ENCODE measurements around the gene GOT1.

Gene GOT1

DNA sequence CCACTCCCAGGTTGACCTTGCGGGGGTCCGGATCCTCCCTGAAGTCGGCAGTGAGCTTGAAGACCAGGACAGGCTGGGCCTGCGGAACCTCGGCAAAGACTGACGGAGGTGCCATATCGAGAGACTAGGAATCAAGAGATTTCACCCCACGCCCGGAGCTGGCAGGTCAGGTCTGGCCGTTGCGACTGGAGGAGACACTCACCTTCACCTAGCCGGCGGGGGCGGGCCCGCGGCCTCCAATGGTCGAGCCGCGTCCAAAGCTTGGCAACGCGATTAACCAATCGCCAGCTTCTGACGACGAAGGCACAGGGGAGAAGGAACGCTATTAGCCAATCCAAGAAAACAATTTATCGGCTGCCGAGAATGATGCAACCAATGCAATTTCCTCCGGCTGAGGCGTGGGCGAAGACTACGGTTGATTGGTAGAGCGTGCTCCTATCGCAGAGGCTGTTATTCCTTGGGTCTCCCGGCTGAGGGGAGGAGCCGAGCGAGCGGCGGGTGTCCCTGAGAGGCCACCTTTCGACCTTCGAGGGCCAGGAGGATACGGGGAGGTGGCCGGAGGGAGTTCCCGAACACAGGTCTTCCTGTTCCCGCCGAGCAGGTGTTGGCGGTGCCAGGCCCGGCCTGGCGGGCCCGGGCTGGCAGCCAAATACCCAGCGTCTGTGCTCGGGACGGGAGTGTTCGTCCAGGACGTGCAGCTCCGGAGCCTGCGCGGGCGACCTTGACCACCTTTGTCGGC lies at the start of gene GOT1:
Gene GOT1, minus strand, starts transcription at position 174 of the 739 bp plus-strand sequence. Its CDS starts 59 bp downstream, at position 115.
- peak within 1 kb of the TSS; percentile 94 for H3K4me3 ChIP-seq (ENCODE audit: low read length)
- TF ChIP-seq ZNF274 (IDR thresholded peaks at IDR 0.05; ENCODE audit: low read depth, low read length), result no peak

DNA sequence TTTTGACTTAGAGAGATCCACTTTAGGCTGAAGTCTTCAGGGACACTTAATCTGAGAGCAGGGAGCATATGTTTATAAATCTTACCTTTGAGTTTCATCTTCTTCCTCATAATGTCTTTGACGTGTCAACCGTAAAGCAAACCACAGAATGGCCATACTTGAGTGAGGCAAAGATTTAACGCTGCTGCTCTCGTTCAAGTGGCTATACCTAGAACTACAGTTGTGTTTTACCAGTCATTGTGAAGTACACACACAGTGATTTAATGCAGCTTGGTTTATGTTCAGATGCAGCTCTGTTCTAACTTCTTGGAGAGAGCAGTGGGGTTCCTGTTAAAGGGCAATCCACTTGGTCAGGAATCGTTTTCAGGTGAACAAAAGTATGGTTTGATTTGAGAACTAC lies 39.9 kb upstream of the GOT1 start:
- no peak for TF ChIP-seq ZNF274 (IDR thresholded peaks at IDR 0.05; ENCODE audit: low read depth, low read length)
- no peak overlapping the region for H3K4me3 ChIP-seq (ENCODE audit: low read length)

DNA sequence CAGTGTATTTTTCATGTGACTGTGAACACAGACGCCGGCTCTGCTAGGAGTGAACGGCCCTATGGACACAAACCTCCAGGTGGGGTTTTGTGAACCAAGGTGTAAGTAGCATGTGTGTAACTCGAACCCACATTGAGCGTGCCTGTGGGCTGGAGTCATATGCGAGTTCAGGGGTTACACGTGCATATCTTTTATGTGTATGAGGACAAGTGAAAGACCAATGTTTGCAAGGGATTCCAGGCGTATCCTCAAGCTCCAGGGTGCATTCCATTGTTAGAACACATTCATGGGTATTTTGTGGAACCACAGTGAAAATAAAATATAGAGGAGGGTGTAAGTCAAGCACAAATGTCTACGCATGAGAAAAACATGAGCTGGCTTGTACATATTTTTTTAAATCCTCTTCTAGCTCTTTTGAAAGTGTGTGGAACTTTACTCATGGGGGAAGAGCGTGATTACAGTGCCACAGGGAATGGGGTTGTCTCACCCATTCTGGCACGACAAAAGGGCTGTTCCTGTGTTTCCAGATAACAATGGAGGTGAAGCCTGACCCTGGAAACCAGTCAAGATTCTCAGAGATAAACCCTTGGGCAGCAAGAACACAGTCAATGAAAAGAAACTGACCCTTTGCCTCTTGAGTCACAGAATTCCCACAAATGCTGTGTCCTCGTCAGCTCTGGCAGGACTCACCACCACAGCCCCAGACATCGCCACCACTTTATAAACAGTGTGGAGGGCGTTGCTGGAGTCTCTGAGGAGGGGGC lies 37.0 kb upstream of the GOT1 start:
- no peak overlapping the region for H3K4me3 ChIP-seq (ENCODE audit: low read length)
- no peak for TF ChIP-seq ZNF274 (IDR thresholded peaks at IDR 0.05; ENCODE audit: low read depth, low read length)

DNA sequence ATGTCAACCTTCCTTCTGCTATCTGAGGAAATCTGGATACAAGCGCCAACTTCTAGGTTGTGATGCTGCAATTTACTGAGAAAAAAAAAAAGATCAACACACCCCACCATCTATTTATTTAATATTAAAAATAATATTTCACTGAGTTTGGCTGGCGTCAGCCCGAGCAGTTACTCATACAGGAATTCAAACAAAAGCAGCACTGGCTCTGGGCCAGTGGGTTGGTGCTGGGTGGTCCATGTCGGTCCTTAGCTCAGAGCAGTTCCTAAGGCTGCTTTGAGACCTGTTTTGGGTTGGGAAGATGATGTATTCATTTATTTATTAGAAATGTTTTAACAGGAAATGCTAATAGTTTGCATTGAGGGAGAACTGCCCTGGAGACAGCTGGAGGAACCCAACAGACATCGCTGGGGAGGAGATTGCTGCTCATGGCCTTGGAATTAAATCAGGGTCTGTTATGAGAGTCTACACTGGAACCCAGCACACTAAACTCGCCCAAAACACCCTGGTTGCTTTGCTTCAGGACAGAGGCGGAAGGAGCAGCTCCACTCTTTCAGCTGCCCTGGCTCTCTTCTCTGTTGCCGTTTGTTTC lies 36.3 kb upstream of the GOT1 start:
- no peak for TF ChIP-seq ZNF274 (IDR thresholded peaks at IDR 0.05; ENCODE audit: low read depth, low read length)
- no peak overlapping the region for H3K4me3 ChIP-seq (ENCODE audit: low read length)

- H3K4me3 ChIP-seq (ENCODE audit: low read length), result no peak overlapping the region
- no peak for TF ChIP-seq ZNF274 (IDR thresholded peaks at IDR 0.05; ENCODE audit: low read depth, low read length)
Measured at GRCh38 chr10:99461230-99461629, 30.8 kb upstream of the GOT1 start.

DNA sequence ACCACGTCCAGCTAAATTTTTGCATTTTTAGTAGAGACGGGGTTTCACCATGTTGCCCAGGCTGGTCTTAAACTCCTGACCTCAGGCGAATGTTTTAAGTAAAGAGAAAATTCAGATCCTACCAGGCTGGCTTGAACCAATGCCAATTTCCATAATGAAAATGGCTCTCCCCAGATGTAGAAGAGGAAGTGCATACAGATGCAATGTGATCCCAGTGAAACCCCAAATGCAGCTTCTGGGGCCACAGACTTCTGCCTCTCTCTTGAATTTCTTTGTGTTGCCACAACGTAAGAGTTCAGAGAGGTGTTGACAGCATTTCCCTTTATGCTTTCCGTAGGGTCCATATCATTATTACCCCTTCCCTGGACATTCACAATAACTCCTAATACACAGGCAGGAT lies 29.6 kb upstream of the GOT1 start:
- no peak overlapping the region for H3K4me3 ChIP-seq (ENCODE audit: low read length)
- TF ChIP-seq ZNF274 (IDR thresholded peaks at IDR 0.05; ENCODE audit: low read depth, low read length), result no peak

GRCh38 chr10:99459217-99459616 lies 28.8 kb upstream of the GOT1 start:
- no peak for TF ChIP-seq ZNF274 (IDR thresholded peaks at IDR 0.05; ENCODE audit: low read depth, low read length)

GRCh38 chr10:99457813-99458212 lies 27.4 kb upstream of the GOT1 start:
- no peak overlapping the region for H3K4me3 ChIP-seq (ENCODE audit: low read length)
- no peak for TF ChIP-seq ZNF274 (IDR thresholded peaks at IDR 0.05; ENCODE audit: low read depth, low read length)

More at GRCh38 chr10:99459217-99459616, 28.8 kb upstream of the GOT1 start:
- H3K4me3 ChIP-seq (ENCODE audit: low read length), result no peak overlapping the region

- H3K4me3 ChIP-seq (ENCODE audit: low read length), result no peak overlapping the region
- no peak for TF ChIP-seq ZNF274 (IDR thresholded peaks at IDR 0.05; ENCODE audit: low read depth, low read length)
Measured at GRCh38 chr10:99456931-99457288, 26.5 kb upstream of the GOT1 start.

- TF ChIP-seq ZNF274 (IDR thresholded peaks at IDR 0.05; ENCODE audit: low read depth, low read length), result no peak
- H3K4me3 ChIP-seq (ENCODE audit: low read length), result no peak overlapping the region
Measured at GRCh38 chr10:99456207-99456930, 25.9 kb upstream of the GOT1 start.

DNA sequence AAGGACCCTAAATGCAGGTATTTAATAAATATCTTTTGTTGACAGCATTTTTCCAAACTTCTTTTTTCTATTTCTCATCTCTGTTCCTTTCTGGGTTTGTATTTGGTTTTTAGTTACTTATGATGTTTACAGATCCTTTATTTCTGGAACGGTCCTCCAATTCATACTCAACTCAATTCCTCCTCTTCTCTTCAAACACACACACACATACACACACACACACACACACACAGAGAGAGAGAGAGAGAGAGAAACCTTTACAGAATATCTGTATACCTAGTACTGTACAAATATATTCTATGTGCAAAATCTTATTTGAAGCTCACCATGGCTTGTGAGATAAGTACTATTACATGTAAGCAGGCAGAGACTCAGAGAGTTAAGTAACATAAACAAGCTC lies 21.6 kb upstream of the GOT1 start:
- TF ChIP-seq ZNF274 (IDR thresholded peaks at IDR 0.05; ENCODE audit: low read depth, low read length), result no peak
- no peak overlapping the region for H3K4me3 ChIP-seq (ENCODE audit: low read length)

- TF ChIP-seq ZNF274 (IDR thresholded peaks at IDR 0.05; ENCODE audit: low read depth, low read length), result no peak
- H3K4me3 ChIP-seq (ENCODE audit: low read length), result no peak overlapping the region
Measured at GRCh38 chr10:99451499-99451788, 21.0 kb upstream of the GOT1 start.

DNA sequence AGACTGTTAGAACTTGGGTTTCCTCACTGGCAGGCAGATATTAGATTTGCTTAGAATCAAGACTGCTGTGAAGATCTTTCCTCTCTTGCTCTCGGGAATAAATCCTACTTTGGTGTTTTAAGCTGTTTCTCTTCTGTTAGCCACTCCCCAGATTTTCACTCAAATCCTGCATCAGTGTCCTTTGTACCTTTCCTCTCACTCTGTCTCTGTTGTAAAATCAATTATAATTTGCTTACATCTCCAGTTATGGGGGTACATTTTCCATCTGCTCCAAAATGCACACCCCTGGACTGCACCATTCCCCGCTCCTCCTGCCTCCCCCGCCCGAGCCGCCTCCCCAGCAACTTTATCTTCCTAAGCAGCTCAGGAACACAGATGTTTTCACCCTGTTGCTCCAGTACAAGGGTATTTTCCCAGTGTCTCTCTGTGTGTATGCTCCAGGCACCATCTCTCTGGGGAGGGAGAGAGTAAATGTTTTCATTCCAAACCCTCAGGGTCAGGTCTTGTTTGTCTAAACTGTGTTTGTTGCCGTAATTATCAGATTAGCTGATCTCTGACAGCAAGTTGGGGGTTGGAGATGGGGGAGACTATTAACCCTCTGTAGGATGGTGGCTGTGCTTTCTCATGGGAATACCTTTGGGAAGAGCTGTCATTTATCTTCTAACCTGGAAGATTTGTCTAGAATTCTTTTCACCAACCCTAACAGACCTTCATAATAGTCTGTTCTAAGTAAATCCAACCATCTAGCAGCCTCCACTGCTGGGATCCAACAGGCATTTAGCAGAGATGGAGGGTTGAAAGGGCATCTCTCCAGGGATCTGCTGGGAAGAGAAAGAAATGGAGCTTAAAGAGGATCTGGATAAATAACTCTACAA lies 20.4 kb upstream of the GOT1 start:
- TF ChIP-seq ZNF274 (IDR thresholded peaks at IDR 0.05; ENCODE audit: low read depth, low read length), result no peak
- no peak overlapping the region for H3K4me3 ChIP-seq (ENCODE audit: low read length)

GRCh38 chr10:99450156-99450555 lies 19.7 kb upstream of the GOT1 start:
- no peak for TF ChIP-seq ZNF274 (IDR thresholded peaks at IDR 0.05; ENCODE audit: low read depth, low read length)
- H3K4me3 ChIP-seq (ENCODE audit: low read length), result no peak overlapping the region
